CD14-positive monocyte (primary cell): ENCODE results near the gene CYP19A1. TPM values are rescaled to one million over a fixed set of nuclear protein-coding genes. Genes with fewer than 3 reads are reported as not detected.

Experiments
- DNase-seq, 3 donors: peaks; one replicate each; pipeline ENCODE4 v3.0.0-alpha.2; 2011 to 2022
- H2AFZ ChIP-seq: 2 replicates; pipeline ENCODE4 v1.6.0; 2012; ENCODE audit warnings: mild to moderate bottlenecking, low read depth, low read length, inconsistent platforms; ENCODE audit not compliant: insufficient read depth, poor library complexity, severe bottlenecking
- H3K27ac ChIP-seq, 2 donors: 1 replicate in 1 of 2; 2 replicates in 1 of 2; pipeline ENCODE4 v1.5.1; 2012 to 2013; ENCODE audit warnings: low read length in 2 of 2, control low read depth in 1 of 2, inconsistent platforms in 1 of 2, low read depth in 1 of 2, mild to moderate bottlenecking in 1 of 2
- H3K27me3 ChIP-seq, 2 donors: one replicate each; pipeline versions ENCODE4 v1.6.0 to v1.6.1; 2011 to 2013; ENCODE audit warnings: low read length in 2 of 2; ENCODE audit not compliant: control insufficient read depth in 2 of 2, insufficient read depth in 2 of 2
- H3K36me3 ChIP-seq, 2 donors: replicated peaks in 1 of 2; 1 replicate in 1 of 2; 2 replicates in 1 of 2; pipeline versions ENCODE4 v1.5.1 to v1.6.1; 2012 to 2013; ENCODE audit warnings: low read length in 2 of 2, control low read depth in 1 of 2, inconsistent platforms in 1 of 2, mild to moderate bottlenecking in 1 of 2; ENCODE audit not compliant: insufficient read depth in 2 of 2, control insufficient read depth in 1 of 2
- H3K4me1 ChIP-seq, 2 donors: 1 replicate in 1 of 2; 2 replicates in 1 of 2; pipeline versions ENCODE4 v1.5.1 to v1.6.1; 2012 to 2013; ENCODE audit warnings: low read length in 2 of 2, control low read depth in 1 of 2, inconsistent platforms in 1 of 2, mild to moderate bottlenecking in 1 of 2, moderate library complexity in 1 of 2; ENCODE audit not compliant: insufficient read depth in 2 of 2, control insufficient read depth in 1 of 2
- H3K4me2 ChIP-seq: replicated peaks from 2 replicates; pipeline ENCODE3; 2012; ENCODE audit warnings: low read length, moderate library complexity, mild to moderate bottlenecking; ENCODE audit not compliant: poor library complexity, severe bottlenecking; ENCODE audit errors: extremely low read depth
- H3K4me3 ChIP-seq, 3 experiments: fragments of 200-600 bp in 1 of 3; sonication (generic) in 1 of 3; replicated peaks in 1 of 3; 1 replicate in 2 of 3; 2 replicates in 1 of 3; pipeline ENCODE4 v1.5.1; 2011 to 2013; ENCODE audit warnings: low read length in 3 of 3, mild to moderate bottlenecking in 3 of 3, control low read depth in 2 of 3, low read depth in 2 of 3, inconsistent platforms in 1 of 3, moderate library complexity in 1 of 3
- H3K79me2 ChIP-seq: 2 replicates; pipeline ENCODE4 v1.6.0; 2012; ENCODE audit warnings: mild to moderate bottlenecking, control low read depth, inconsistent platforms, low read length, moderate library complexity; ENCODE audit not compliant: insufficient read depth
- H3K9ac ChIP-seq: 2 replicates; pipeline ENCODE4 v1.6.0; 2017; ENCODE audit warnings: low read length, mild to moderate bottlenecking; ENCODE audit not compliant: insufficient read depth, poor library complexity, severe bottlenecking
- H3K9me3 ChIP-seq, 2 donors: replicated peaks in 1 of 2; 1 replicate in 1 of 2; 2 replicates in 1 of 2; pipeline versions ENCODE4 v1.5.1 to v1.6.1; 2012 to 2013; ENCODE audit warnings: low read length in 2 of 2, control low read depth in 1 of 2; ENCODE audit not compliant: control insufficient read depth in 1 of 2, insufficient read depth in 1 of 2
- H4K20me1 ChIP-seq: 2 replicates; pipeline ENCODE4 v1.6.0; 2012; ENCODE audit warnings: mild to moderate bottlenecking, low read length, control low read depth, moderate library complexity; ENCODE audit not compliant: insufficient read depth
- H3K27ac Mint-ChIP-seq, 7 donors: one replicate each; pipeline ENCODE4 v1.8.0; 2020; ENCODE audit warnings: mild to moderate bottlenecking in 7 of 7, mixed read lengths in 7 of 7, moderate library complexity in 6 of 7, inconsistent platforms in 2 of 7
- H3K27me3 Mint-ChIP-seq, 3 donors: one replicate each; pipeline ENCODE4 v1.8.0; 2021 to 2022; ENCODE audit warnings: low read depth in 3 of 3, mild to moderate bottlenecking in 3 of 3, mixed read lengths in 3 of 3, moderate library complexity in 3 of 3, inconsistent platforms in 1 of 3
- H3K36me3 Mint-ChIP-seq, 2 donors: one replicate each; pipeline ENCODE4 v1.8.0; 2020; ENCODE audit warnings: mixed read lengths in 2 of 2, inconsistent platforms in 1 of 2, mild to moderate bottlenecking in 1 of 2
- H3K4me1 Mint-ChIP-seq: one replicate; pipeline ENCODE4 v1.8.0; 2020; ENCODE audit warnings: mild to moderate bottlenecking, mixed read lengths
- H3K4me3 Mint-ChIP-seq, 2 donors: one replicate each; pipeline ENCODE4 v1.8.0; 2020; ENCODE audit warnings: mild to moderate bottlenecking in 2 of 2, mixed read lengths in 2 of 2, moderate library complexity in 1 of 2
- H3K9me3 Mint-ChIP-seq, 7 donors: one replicate each; pipeline ENCODE4 v1.8.0; 2020 to 2022; ENCODE audit warnings: mixed read lengths in 7 of 7, mild to moderate bottlenecking in 6 of 7, moderate library complexity in 6 of 7, inconsistent platforms in 2 of 7
- CTCF ChIP-seq: fragments of 200-600 bp; IDR thresholded peaks from one replicate; pipeline ENCODE4 v1.8.0; 2022; ENCODE audit warnings: antibody characterized with exemption, mild to moderate bottlenecking
- WGBS: methylation state at CpG from one replicate; pipeline ENCODE4 v1.1.5; 2013; ENCODE audit warnings: missing lambda C conversion rate; ENCODE audit not compliant: insufficient coverage; 5-methylcytosine and 5-hydroxymethylcytosine counted together
- intact Hi-C, 2 donors: fragments of 100-400 bp; cut with micrococcal nuclease; formaldehyde crosslinking; loops; one replicate each; pipeline versions ENCODE4 v1.15.0 to v1.15.1; 2023
- polyA plus RNA-seq, 3 donors: library from polyadenylated mRNA; depleted of rRNA in 1 of 3; unstranded in 2 of 3; stranded (reverse) in 1 of 3; fragments of 300-500 nt in 2 of 3; fragments of >200 nt in 1 of 3; fragmentation: Illumina TruSeq in 2 of 3; gene quantifications; 1 replicate in 2 of 3; 2 replicates in 1 of 3; pipeline ENCODE4 v1.2.3, GENCODE V29; 2012 to 2021

Gene CYP19A1
- polyA plus RNA-seq, 3 donors, result not detected

GRCh38 chr15:51348688-51349087, 10.3 kb upstream of the CYP19A1 start:
- intact Hi-C loops, result no loop called here
- Histone ChIP-seq H2AFZ (no peak overlapping the region), H3K9me3 (no peaks in the 10 kb centered on the region), H3K36me3 (no peaks in the 10 kb centered on the region), H3K4me3 (no peak overlapping the region), H3K27ac (no peak overlapping the region), H3K27me3 (peaks cover 4 to 10% of the 10 kb centered on the region in 2 donors), H4K20me1 (no peaks in the 10 kb centered on the region), H3K9ac (no peak overlapping the region), H3K4me1 (no peaks in the 10 kb centered on the region), H3K4me2 (no peak overlapping the region), H3K79me2 (no peaks in the 10 kb centered on the region)
- no peak for TF ChIP-seq CTCF
- H3K27me3 Mint-ChIP-seq, result peaks cover 9 to 13% (median 13%) of the 10 kb centered on the region in 3 donors
- peaks cover 3% of the 10 kb centered on the region for H3K4me1 Mint-ChIP-seq
- H3K9me3 Mint-ChIP-seq, result no peaks in the 10 kb centered on the region
- H3K27ac Mint-ChIP-seq, result peak overlapping the region in 1 of 7 donors; percentile 68
- no peaks in the 10 kb centered on the region for H3K36me3 Mint-ChIP-seq
- no peak overlapping the region for H3K4me3 Mint-ChIP-seq
- WGBS, result 67% methylated on average over 1 of the region's 5 CpGs
- DNase-seq, result no peak

GRCh38 chr15:51346136-51346535, 7.7 kb upstream of the CYP19A1 start:
- Histone ChIP-seq H3K36me3 (no peaks in the 10 kb centered on the region), H4K20me1 (no peaks in the 10 kb centered on the region), H3K4me2 (no peak overlapping the region), H3K4me1 (peaks cover 8 to 12% of the 10 kb centered on the region in 2 donors), H3K27ac (no peak overlapping the region), H3K9me3 (no peaks in the 10 kb centered on the region), H3K79me2 (no peaks in the 10 kb centered on the region), H3K9ac (no peak overlapping the region), H3K27me3 (peaks cover 19 to 26% of the 10 kb centered on the region in 2 donors), H2AFZ (no peak overlapping the region), H3K4me3 (no peak overlapping the region)
- no peak overlapping the region for H3K27ac Mint-ChIP-seq
- peaks cover 10% of the 10 kb centered on the region for H3K4me1 Mint-ChIP-seq
- no peaks in the 10 kb centered on the region for H3K36me3 Mint-ChIP-seq
- peaks cover 0 to 2% (median 0%) of the 10 kb centered on the region in 7 donors for H3K9me3 Mint-ChIP-seq
- no peak for DNase-seq
- no CpG with 5 or more reads among the region's 3 CpGs for WGBS
- no peak for TF ChIP-seq CTCF
- peaks cover 18 to 28% (median 24%) of the 10 kb centered on the region in 3 donors for H3K27me3 Mint-ChIP-seq
- intact Hi-C loops, result no loop called here
- H3K4me3 Mint-ChIP-seq, result no peak overlapping the region
